Suppressor macrophage treated with lipopolysaccharide for 4 hours (primary cell): ENCODE results near the gene PBX3.

Experiments
- DNase-seq: peaks from one replicate; pipeline ENCODE4 v3.0.0-alpha.2; 2020

Gene PBX3

GRCh38 chr9:125747053-125747764 is at the start of gene PBX3:
TSS of gene PBX3 (plus strand) at chr9:125747373.
- peak; percentile 49 for DNase-seq

GRCh38 chr9:125699870-125700269 is 47.3 kb upstream of the PBX3 start:
- DNase-seq, result no peak

- DNase-seq, result peak; percentile 38
Observed at GRCh38 chr9:125700791-125701190, 46.4 kb upstream of the PBX3 start.

GRCh38 chr9:125701351-125701750 is 45.8 kb upstream of the PBX3 start:
- peak; percentile 27 for DNase-seq

GRCh38 chr9:125703662-125704061 is 43.5 kb upstream of the PBX3 start:
- DNase-seq, result no peak

- DNase-seq, result no peak
Observed at GRCh38 chr9:125705893-125706292, 41.3 kb upstream of the PBX3 start.

- peak; percentile 99 for DNase-seq
Observed at GRCh38 chr9:125706651-125707471, 40.3 kb upstream of the PBX3 start, which contains the start of gene MAPKAP1. TSS of gene MAPKAP1 (minus strand) at chr9:125707208. CDS start at chr9:125672574, 34,634 bp downstream.

GRCh38 chr9:125707472-125707804 is 39.7 kb upstream of the PBX3 start:
- DNase-seq, result no peak

GRCh38 chr9:125726456-125727132 is 20.6 kb upstream of the PBX3 start:
- no peak for DNase-seq

- DNase-seq, result no peak
Observed at GRCh38 chr9:125730168-125730567, 17.0 kb upstream of the PBX3 start.

- DNase-seq, result no peak
Observed at GRCh38 chr9:125732562-125732961, 14.6 kb upstream of the PBX3 start.

- DNase-seq, result peak; percentile 29
Observed at GRCh38 chr9:125739436-125739835, 7.7 kb upstream of the PBX3 start.

- no peak for DNase-seq
Observed at GRCh38 chr9:125742657-125743056, 4.5 kb upstream of the PBX3 start.

- peak; percentile 46 for DNase-seq
Observed at GRCh38 chr9:125743682-125744428, 3.3 kb upstream of the PBX3 start.

- DNase-seq, result no peak
Observed at GRCh38 chr9:125744616-125745015, 2.6 kb upstream of the PBX3 start.

GRCh38 chr9:125745018-125745417 is 2.2 kb upstream of the PBX3 start:
- no peak for DNase-seq

GRCh38 chr9:125745682-125746016 is 1.5 kb upstream of the PBX3 start:
- DNase-seq, result no peak

- peak; percentile 98 for DNase-seq
Observed at GRCh38 chr9:125746017-125746773, 978 bp upstream of the PBX3 start.

- no peak for DNase-seq
Observed at GRCh38 chr9:125746774-125747052, 460 bp upstream of the PBX3 start.

- peak; percentile 49 for DNase-seq
Observed at GRCh38 chr9:125747765-125748445, 732 bp downstream of the PBX3 start.

GRCh38 chr9:125748446-125749099 is 1.4 kb downstream of the PBX3 start:
- no peak for DNase-seq
